GM21737 (cell line): ENCODE results near the gene ZC3H12C.

ENCODE experiments used
- ATAC-seq: cut with Tn5 transposase; IDR thresholded peaks from one replicate; pipeline ENCODE4 v1.9.1; 2021; ENCODE audit warnings: mild to moderate bottlenecking, moderate library complexity; ENCODE audit not compliant: unreplicated experiment

Gene ZC3H12C

DNA sequence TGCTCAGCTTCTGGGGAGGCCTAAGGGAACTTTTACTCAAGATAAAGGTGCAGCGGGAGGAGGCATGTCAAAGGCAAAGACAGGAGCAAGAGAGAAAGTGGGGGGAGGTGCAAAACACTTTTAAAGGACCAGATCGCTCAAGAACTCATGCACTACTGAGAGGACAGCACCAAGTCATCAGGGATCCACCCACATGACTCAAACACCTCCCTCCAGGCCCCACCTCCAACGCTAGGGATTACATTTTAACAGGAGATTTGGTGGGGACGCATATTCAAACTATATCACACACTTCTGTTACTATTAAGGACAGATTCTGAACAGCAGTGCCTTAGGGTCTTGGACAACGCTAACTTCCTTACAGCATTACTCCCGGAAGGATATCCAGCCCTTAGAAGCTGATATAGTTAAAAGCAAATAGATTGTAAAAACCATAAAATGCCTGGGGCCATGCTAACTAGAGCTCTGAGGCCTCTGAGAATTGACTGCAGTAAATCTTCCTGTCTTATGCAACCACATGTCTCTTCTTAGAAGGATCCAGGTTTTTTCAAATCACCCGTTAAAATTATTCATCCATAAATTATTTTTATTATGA is 16.7 kb upstream of the ZC3H12C start:
- ATAC-seq = no peak

DNA sequence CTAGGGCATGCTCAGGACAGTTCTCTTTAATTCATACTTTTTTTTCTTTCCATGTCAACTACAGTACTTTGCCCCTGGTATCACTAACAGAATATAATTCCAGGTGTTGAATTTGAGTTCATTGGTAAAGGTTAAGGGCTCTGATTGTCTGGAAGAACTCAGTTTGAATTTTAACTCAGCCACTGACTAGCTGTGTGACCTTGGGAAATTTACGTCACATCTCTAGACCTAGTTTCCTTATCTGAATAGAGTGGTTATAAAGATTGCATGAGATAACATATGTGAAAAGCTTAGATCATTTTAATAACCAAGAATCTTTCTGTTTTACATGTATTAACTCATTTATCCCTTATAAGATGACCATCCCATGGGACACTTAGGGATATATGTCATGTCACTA is 15.8 kb upstream of the ZC3H12C start:
- ATAC-seq = peak; percentile 12

DNA sequence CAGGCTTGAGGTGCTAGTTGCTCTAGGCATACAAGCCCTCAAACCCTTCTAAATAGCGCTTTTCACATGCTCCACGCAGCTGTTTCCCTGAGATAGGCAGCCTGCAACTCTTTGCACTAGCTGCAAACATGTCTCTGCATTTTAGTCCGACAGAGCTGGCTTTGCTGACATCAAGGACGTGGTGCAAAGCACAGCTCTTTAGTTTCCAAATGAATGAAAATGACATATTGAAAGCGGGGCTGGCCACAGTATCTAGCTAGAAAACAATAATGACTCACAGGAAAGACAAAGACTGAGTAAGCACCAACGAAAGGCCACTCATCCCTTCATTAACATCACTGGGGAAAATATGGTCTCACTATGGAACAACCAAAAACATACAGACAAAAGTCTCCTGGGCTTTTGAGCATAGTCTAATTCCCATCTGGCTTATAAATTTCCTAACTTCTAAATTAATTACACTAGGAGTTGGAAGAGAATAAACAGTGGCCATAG is 15.3 kb upstream of the ZC3H12C start:
- ATAC-seq = peak; percentile 83

DNA sequence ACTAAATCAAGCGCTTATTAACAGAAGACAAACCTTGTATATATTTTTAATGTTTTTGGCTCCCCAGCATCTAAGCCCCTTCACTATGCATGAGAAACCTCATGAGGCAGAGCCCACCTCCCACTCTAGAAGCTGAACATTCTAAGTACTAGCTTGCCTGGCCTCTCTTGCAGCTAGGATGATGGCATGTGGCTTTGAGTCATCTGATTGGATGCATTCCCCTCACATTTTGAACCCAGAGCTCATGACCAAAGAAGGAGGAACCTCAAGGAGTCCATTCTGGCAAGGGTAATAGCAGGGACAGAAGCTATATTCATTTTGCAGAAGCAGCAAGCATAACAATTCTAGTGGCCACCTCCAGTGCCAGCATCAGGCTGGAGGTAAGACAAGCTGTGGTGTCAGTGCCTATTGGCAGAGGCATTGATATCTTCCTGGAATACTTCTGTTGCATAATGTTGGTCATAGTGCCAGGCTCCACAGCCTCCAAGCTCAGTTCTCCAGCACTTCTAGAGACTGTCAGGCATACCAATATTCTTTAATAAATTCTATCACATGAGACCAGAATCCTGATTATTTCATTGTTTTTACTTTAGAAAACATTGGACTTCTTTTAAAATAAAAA is 14.2 kb upstream of the ZC3H12C start:
- no peak for ATAC-seq

DNA sequence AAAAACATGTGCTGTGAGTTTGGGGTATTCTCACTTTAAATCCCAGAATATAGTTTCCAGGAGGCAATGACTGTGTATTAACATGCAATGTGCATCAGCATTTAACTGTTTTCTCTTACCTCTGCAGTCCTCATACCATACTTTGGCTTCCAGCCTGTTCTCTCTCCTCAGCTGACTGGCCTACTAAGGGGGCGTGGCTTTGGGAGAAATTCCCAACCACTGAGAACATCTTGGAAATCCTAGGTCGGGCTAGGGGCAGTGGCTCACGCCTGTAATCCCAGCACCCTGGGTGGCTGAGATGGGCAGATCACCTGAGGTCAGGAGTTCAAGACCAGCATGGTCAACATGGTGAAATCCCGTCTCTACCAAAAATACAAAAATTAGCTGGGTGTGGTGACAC is 13.5 kb upstream of the ZC3H12C start:
- ATAC-seq = no peak

DNA sequence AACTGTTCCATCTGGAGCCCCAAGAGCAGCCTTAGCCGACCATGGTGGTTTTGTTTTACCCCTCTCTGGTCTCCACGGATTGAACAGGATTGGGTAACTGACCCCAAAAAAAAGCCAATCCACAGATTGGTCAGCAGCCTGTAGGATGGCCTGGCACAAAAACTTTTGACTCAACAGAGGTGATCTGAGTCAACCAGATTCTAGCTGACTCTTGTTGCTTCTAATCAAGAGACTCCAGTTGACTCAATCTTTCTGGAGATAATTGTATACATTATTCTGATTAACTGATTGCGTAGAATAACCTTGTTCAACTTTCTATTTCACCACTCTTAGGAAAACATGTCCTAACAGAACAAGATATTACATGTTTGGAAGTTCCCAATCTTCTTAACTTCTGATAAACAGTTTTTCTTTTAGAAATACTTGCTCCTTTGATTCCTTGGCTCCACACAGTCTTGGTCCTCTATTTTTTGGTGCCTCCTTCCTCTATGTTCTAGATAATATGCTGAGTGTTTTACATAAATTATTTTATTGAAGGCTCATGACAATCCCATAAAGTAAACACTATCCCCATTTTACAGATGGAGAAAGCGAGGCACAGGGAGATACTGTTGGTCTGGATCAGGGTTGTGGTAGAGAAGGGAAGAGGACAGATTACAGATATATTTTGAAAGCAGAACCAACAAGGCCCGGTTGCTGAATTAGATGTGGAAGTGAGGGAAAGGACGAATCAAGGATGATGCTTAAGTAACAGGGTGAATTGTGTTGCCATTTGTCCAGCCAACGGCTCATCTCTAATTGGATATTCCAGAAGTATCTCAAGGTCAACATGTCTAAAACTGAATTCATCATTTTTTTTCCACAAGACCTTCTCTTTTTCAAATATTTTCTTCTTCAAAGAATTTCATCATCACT is 11.5 kb upstream of the ZC3H12C start:
- ATAC-seq = no peak

DNA sequence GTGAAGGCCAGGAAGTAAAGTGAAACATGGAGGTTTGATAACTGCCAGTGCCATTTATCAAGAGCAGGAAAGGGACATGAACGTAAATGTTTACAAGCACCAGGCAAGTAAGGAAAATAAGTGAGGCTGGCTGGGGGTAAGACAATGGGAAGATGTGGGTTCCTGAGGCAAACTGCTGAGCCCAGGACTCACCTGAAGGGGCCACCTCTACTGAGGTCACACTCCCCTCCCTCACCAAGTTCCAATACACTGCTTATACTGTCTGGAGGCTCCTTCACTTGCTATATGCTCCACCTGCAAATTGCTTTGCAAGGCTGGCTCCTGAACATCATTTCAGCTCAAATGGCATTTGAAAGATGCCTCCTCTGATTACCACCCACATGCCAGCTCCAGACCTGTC is 10.3 kb upstream of the ZC3H12C start:
- no peak for ATAC-seq

DNA sequence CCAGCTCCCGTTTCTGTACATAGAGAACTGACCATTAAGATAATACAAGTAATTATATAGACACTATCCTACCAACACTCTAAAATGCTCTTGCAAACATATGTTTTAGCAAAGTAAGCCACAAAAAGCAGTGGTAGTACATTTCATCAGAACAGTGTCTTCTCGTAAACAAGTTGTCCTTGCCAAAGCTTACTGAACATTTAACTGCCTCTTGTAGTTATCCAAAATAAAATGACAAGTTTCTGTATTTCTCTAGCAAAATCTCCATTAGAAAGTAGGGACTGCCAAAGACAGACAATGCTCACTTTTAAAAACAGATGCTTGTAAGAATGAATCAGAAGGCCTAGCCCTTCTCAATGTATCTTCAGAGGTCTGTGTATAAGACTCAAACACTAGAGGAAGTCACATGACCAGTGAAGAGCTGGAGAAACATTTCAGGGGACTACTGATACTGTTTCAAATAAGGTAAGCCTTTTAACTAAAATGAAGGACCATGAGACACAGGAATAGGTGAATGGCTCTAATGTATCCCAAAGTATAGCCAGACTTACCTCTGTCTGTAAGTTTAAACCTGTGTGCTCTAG is 7.8 kb upstream of the ZC3H12C start:
- ATAC-seq = no peak

DNA sequence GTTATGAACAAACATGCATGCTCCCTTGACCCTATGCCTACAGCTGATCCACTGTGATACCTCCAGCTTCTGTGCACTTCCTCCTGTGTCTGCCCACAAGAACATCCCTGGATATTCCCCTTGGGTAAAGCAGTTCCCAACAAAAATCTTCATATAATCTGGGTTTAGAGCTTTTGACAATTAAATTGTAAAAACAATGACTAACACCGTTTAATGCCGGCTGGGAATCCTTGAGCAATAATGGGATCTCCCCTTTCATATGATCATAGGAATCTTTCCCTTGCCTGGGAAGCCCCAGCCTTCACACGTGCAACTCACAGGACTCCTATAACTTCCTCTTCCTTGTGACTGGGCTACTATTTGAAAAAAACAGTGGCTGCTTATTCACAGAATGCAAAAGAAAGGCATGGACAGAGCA is 6.3 kb upstream of the ZC3H12C start:
- ATAC-seq = no peak

DNA sequence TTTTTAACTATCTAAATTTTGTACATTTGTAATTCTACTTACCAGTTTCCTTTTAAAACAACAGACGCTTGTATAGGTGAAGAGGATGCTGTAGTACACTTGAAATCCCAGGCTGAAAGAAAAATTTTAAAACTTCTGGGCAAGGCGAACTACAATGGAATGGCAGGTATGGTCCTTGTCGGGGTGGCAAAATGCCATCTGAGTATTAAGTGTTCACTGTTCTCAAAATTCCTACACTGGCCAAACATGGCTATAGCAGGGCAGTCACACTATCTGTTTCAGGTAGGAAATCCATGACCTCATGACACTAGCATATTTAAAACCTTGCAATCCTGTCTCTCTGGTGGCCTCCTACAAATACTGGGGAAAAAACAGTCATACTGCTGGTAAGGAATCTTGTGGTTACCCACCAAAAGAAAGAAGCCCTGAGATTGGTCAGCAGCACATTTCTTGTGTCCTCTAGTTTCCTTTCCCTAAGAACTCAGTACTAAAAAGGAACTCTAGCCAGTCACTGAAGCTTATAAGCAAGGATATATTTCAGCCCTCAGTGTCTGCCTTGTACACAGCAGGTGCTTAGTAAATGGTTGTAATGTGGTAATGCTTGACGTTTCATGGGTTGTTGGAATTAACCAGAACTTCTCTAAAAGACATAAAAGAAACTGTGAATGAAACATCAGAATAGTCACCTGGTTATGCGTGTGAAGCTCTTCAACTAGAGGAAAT is 5.2 kb upstream of the ZC3H12C start:
- ATAC-seq = no peak

DNA sequence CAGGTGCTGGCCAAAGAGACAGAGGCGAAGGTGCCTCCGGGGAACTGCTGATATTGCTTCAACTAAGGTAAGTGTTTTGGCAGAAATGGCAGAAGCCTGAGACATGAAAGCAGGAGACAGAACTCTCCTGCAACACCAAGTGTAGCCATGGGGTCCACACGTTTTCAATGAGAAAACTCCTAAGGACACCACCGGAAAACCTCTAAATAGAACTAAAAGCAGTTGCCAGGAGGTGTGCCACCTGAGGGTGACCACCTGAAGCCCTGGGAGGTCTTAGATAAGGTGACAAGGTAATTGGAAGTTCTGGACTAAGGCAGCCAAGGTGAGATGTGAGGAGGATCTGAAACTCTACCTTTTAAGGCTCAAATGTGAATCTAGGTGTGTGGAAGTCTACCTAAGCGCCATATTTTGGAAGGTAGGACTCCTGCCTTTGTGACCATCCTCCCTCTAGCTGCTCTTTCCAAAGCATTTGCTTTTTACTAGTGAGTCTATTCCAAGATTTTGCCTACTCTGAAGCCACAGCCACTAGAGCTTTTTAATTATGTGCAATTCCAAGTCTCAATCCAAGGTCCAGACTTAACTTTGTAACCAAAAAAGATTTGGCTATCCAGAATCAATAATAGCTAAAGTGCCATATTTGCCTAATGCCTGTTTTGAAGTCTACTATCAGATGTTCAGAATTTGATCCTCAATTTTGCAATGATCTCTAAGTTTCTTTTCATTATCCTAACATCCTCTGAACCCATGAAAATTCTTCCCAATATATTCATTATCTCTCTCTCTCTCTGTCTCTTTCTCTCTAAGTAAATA is 4.5 kb upstream of the ZC3H12C start:
- no peak for ATAC-seq

DNA sequence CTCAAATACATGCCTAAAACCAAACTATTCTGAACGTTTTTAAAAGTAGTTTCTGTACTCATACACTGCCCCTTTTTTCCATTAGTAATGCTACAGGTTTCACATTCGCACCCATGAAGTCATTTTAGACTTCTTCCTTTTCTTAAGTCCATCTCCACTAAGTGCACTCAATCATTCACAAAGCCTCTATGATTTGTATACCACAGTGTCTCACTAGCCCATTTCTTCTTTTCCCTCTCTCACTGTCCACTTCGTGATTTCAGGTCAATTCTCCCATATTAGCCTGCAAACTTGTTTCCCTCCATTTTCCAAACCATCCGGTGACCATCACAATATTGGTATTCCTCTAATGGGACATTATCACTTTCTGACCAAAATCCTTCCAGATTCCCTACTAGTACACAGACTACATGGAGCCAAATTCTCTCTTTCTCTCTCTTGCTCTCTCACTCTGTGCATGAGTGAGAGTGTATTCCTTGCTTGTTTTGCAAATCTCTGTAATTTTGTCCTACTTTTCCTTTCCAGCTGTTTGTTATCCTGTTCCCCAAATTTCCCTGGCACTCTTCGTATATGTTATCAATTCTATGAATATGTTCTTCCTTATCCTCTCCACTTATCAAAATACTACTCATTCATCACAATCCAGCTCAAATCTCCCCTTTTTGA is 3.4 kb upstream of the ZC3H12C start:
- ATAC-seq = no peak

DNA sequence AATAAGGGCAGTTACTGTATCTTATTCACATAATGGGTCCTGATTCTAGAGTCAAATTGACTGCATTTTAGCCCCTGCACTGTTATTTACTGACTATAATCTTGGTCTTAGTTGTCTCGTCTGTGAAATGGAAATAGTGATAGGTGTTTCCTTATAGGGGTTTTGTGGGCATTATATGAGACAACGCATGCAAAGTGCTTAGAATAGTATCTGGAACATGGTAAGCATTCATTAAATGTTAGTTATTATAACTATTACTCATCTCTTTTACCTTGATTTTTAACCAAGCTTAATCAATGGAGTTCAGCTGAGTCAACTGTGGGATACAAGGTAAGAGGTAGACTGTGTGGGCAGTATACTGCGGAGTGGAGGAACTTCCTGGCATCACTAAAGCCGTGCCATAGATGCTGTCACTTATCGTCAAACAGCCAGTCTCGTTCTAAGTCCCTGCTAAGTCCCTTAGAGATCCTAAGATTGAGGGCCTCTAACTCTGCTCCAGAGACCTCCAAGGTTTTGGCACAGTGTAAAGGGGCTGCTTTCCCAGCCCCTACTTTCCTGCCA is 2.6 kb upstream of the ZC3H12C start:
- no peak for ATAC-seq

DNA sequence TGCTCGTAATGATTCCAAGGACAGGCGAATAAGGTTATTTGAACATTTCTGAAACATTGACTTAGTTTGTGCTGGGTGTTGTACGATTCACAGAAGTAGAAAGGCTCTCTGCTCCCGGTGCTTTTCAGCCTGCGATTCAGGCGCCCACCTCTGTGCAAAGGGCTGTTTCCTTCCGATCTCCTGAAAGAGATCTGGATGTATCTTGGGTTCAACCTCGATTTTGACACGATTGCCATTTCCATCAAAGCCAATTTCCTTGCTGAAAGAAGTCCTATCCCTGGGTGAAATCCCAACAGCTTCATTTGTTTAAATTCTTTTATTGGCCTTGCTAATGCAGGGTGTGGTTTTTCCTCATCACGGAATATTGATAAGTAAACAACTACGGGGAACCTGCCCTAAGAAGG is 1.1 kb upstream of the ZC3H12C start:
- ATAC-seq = no peak

DNA sequence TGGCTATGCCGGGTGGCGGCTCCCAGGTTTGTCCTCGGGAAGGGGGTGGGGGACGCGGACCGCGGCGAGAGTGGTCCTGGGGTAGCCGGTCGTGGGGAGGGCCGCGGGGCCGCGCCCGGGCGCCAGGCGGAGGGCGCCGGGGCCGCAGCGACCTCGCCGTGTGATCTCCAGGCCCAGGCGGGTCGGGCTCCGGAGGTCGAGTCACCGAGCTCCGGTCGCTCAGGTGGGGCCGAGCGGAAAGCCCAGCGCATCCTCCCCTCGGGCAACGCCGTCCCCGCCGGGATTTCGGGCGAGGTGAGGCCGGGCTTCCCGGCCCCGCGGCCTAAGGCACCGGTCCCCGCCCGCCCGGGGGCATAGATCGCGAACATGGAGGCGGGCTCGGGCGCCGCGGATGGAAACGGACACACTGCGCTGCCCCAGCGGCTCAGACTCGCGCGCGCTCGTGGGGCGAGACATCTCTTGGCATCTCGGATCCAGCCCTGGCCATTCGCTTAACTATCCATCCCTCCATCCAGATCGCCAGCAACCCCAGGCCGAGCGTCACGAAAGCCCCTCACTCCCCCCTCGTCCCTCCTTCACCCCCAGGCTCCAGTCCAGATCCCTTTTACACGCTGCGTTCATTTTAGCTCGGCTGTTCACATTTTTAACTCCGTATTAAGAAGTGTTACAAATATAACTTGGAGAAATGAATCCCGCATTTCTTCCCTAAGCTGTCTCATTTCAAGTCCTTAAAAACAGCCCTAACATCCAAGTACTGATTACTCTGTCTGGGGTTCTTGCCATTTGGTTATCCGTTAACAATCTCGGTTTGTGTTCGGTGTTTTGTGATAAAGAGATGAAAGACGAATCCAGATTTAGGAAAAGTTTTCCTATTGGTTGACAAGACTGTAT is 460 bp downstream of the ZC3H12C start:
- ATAC-seq = peak; percentile 23

DNA sequence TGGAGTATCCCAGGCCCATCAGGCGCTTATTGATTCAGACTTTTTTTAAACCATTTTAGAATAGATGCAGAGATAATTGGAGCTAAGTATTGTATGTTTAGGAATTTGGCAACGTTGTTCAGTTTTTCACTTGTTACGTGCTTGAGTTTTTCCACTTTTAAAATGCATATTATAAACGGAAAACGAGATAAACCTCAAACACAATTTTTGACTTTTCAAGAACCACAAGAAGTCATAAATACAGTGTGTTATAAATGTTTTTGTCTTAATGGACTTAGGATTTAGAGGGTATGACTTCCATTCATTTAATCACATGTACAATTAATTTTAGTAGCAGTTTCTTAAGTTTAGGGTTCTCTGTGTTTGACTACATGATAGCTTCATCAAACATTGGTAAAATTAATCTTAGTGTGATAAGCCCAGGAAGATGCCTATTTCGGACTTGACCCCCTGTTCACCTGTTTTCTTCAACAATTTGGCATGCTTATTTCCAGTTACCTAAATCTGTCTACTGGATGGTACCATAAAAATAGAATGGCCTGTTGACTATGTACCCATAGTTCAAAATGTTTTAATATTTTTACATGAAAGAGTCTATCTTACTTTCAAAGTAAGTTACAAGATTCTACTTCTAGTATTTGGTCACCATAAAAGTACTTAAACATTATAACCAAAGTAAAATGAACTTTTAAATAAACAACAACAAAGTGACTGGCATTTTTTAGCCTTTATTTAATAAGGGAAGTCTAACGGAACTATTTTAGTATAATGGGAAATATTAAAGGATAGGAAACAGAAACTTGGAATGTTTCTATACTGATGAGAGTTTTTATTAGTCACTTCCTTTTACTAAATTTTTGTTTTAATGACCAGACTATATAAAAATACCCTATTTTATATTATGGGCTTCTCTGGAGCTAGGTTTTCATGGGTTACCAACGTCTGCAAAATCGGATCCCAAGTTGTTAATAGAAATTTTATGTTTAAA is 1.4 kb downstream of the ZC3H12C start:
- no peak for ATAC-seq

DNA sequence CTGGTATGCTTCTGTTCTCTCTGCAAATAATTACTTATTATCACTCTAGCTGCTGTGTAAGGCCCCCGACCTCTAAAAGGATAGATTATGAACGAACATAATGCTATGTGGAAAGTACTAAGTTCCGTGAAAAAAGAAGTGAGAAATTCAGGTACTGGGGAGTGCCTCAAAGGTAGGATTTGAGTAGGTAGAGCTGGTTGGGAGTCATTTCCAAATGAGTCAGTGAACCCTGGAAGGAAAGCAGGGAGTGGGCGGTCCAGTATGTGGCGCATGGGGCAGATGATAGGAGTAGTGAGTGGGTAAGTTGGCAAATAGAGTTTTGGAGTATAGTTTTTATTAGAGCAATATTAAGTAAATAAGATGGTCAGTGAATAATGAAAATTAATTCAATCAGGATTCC is 2.4 kb downstream of the ZC3H12C start:
- no peak for ATAC-seq
